AG08395 (cell line): ENCODE data around the gene EXD1.
A peak's percentile ranks its signal among the peaks of the same experiment; 100 is the strongest.

Experiments
- DNase-seq: peaks from one replicate; pipeline ENCODE4 v3.0.0; 2012; ENCODE audit warnings: mixed read lengths, low spot score

Gene EXD1

GRCh38 chr15:41231422-41232226 lies 1.1 kb upstream of the EXD1 start:
- no peak for DNase-seq

- no peak for DNase-seq
These were observed 260 bp downstream of the EXD1 start for GRCh38 chr15:41230345-41230649.

GRCh38 chr15:41219381-41219780 lies 11.2 kb downstream of the EXD1 start:
- DNase-seq = no peak

GRCh38 chr15:41218851-41219250 lies 11.7 kb downstream of the EXD1 start:
- DNase-seq = no peak

GRCh38 chr15:41215708-41216107 lies 14.8 kb downstream of the EXD1 start:
- no peak for DNase-seq

- DNase-seq = peak; percentile 7
These were observed 22.7 kb downstream of the EXD1 start for GRCh38 chr15:41207687-41208448.

GRCh38 chr15:41205315-41205714 lies 25.2 kb downstream of the EXD1 start:
- DNase-seq = no peak

GRCh38 chr15:41203395-41203794 lies 27.2 kb downstream of the EXD1 start:
- DNase-seq = no peak

- DNase-seq = no peak
These were observed 31.1 kb downstream of the EXD1 start for GRCh38 chr15:41199470-41199869.

- DNase-seq = no peak
These were observed 36.1 kb downstream of the EXD1 start for GRCh38 chr15:41194444-41194843.

- no peak for DNase-seq
These were observed 47.0 kb downstream of the EXD1 start for GRCh38 chr15:41183581-41183980.

- DNase-seq = no peak
These were observed 48.3 kb downstream of the EXD1 start for GRCh38 chr15:41182266-41182665.

GRCh38 chr15:41180206-41180789 lies 50.3 kb downstream of the EXD1 start:
- DNase-seq = no peak

- no peak for DNase-seq
These were observed 60.8 kb downstream of the EXD1 start for GRCh38 chr15:41169781-41170180.

GRCh38 chr15:41169086-41169485 lies 61.5 kb downstream of the EXD1 start:
- no peak for DNase-seq

GRCh38 chr15:41161736-41162135 lies 68.8 kb downstream of the EXD1 start:
- DNase-seq = no peak

- DNase-seq = no peak
These were observed 69.2 kb downstream of the EXD1 start for GRCh38 chr15:41161336-41161735.

GRCh38 chr15:41160639-41161315 lies 69.8 kb downstream of the EXD1 start:
- no peak for DNase-seq

- DNase-seq = no peak
These were observed 76.1 kb downstream of the EXD1 start for GRCh38 chr15:41154412-41154811.

GRCh38 chr15:41153733-41154132 lies 76.8 kb downstream of the EXD1 start:
- DNase-seq = no peak

GRCh38 chr15:41151451-41152005 lies 79.0 kb downstream of the EXD1 start:
- no peak for DNase-seq

GRCh38 chr15:41150279-41150678 lies 80.3 kb downstream of the EXD1 start:
- DNase-seq = no peak
